GM12872 (cell line): ENCODE measurements around the gene PUDP.

Source experiments
- CTCF ChIP-seq: IDR thresholded peaks from 3 replicates; pipeline ENCODE4 v1.5.1; 2011; ENCODE audit warnings: low read depth, mild to moderate bottlenecking, low read length, moderate library complexity; ENCODE audit not compliant: insufficient read depth

PUDP gene

GRCh38 chrX:7045238-7045955, 102.6 kb downstream of the PUDP start:
- TF ChIP-seq CTCF: no peak

GRCh38 chrX:7028246-7028645, 119.7 kb downstream of the PUDP start:
- TF ChIP-seq CTCF: no peak

- no peak for TF ChIP-seq CTCF
Observed at GRCh38 chrX:7027071-7027470, 120.9 kb downstream of the PUDP start.

- TF ChIP-seq CTCF: no peak
Observed at GRCh38 chrX:7025471-7025870, 122.5 kb downstream of the PUDP start.

GRCh38 chrX:7024850-7025249, 123.1 kb downstream of the PUDP start:
- no peak for TF ChIP-seq CTCF

GRCh38 chrX:7021991-7022390, 126.0 kb downstream of the PUDP start:
- no peak for TF ChIP-seq CTCF

GRCh38 chrX:7019555-7019954, 128.4 kb downstream of the PUDP start:
- TF ChIP-seq CTCF: no peak
